GM10847 (cell line): ENCODE measurements around the gene BRI3.

Experiments used
- POLR2A ChIP-seq: IDR thresholded peaks from 2 replicates; pipeline ENCODE4 v1.6.1; 2011; ENCODE audit not compliant: insufficient read length; ENCODE audit errors: extremely low read depth

Gene BRI3

GRCh38 chr7:98293746-98294145 is 12.3 kb downstream of the BRI3 start:
- no peak for TF ChIP-seq POLR2A

GRCh38 chr7:98294326-98294725 is 12.8 kb downstream of the BRI3 start:
- no peak for TF ChIP-seq POLR2A

DNA sequence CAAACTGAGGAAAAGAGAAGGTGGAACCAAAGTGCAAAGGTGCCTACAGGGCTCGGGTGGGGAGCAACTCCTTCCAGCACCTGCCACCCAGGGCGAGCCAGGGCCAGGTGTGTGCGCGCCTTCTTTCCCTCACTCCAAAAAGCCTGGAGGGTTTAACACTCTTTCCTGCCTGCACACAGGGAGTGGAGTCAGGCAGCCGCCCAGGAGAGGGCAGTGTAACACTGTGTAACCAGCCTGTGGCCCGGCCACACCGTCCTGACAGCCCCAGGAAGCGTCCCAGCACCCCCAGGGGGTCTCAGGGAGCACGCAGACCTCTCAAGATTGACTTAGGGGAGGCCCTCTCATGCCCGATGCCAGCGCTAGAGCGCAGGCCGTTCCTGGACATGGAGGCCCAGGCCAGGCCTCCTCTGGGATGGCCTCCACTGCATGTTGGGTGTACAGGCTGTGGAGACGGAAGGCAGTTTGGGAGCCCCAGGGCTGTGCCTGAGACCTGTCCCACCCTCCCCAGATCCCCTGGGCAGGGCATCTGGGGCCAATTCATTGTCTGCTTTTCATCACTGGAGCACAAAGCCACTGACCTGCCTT is 13.4 kb downstream of the BRI3 start:
- TF ChIP-seq POLR2A = no peak

DNA sequence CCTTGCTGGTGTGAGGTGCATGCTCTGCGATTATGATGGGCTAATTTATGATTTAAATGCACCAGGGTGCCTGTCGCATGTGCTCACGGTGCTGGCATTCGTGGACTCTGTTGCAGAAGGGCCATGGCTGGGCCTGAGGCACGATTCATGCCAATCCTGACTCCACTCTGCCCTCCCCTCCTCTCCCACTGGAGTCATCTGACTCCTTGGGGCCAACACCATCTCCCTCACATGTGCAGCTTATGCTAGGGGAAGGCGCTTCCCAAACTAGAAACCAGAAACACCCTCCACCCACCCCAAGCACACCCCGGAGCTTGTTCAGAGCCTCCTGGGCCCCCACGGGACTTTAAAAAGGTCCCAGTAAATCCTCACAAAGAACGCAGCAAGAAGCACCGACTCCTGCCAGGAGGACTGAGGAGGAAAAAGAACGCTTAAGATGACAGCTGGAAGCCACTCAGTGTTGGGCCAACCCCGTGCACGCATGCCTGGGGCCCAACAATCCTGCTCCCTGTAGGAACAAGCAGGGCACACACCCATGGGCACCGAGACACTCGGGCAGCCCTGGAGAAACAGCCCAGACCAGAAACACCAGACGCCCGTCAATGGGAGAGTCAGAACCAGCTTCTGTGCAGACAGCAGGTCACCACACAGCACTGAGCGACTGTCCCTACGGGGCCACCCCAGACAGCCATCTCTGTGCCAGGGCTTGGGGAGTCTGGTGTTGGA is 14.1 kb downstream of the BRI3 start:
- TF ChIP-seq POLR2A = no peak

DNA sequence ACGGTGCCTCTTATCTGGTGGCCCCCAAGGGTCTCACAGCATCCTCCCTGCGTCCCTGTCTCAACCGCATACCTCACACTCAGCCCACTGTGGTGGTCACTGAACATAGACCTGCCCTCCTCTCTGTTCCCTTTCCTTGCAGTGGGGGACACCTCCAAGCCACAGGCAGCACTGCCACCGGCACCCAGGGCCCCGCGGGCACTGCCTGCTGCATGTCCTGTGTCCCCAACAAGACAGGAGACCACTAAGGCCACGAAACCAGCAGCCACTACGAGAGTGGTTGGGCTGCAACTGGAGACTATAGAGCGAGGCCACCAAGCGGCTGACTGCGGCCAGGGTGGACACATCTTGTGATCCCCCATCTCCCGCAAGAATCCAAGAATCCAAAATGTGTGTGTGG is 15.3 kb downstream of the BRI3 start:
- TF ChIP-seq POLR2A = no peak

DNA sequence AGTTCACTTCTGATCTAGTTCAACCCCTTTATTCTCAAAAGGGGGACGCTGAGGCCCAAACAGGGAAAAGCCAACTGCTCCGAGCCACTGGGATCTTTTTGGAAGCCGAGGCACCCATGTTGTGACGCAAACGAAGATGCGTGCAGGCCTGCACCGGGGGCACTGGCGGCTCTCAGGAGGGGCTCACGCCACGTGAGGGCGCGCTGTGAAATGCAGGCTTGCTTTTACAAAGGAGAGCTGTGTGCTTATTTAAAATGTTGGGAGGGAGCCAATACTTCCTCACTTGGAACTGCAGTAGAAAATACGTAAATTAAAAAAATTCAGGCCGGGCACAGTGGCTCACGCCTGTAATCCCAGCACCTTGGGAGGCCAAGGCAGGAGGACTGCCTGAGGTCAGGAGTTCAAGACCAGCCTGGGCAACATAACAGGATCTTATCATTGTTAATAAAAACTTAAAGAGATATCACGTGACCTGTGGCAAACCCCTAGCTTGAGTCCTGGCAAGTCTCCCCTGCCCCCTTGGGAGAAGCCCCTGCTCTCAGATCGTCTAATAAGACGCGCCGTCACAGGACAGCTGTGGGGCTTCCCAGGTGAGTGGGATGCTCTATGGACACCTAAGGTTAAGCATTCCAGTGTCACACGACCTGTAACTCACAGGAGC is 16.3 kb downstream of the BRI3 start:
- TF ChIP-seq POLR2A = no peak

DNA sequence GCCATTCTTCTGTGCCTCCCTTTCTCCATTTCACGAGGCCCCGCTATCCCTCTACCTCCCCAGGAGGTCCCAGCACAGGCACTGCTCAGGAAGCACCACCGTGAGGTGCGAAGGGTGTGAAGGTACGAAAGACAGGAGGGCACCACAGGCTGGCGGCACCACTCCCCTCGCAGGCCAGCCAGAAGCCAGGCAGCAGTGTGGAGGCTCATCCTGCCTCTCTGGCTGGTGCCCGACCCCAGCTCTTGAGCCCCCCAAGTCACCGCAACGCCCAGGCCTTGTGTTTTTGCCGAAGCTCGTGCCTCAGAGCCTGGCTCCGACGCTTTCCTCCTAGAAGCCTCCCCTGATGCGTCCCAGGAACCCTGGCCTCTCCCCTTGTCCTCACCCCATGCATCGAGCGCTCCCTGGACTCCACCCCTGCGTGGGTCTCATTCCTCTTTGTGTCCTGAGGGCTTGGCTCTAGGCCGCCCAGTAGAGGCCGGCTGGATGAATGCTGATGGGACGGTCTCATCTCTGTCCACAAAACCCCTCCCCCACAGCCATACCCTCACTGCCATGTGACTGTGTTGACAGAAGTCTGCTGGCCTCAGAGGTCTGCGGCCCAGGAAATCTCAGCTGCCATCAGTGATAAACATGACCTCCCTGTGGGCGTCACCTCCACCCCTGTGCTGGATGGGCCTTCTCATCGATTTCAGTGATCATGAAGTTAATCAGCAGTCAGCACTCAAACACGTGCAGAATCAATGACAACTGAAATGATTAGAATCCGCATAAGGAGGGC is 19.3 kb downstream of the BRI3 start:
- no peak for TF ChIP-seq POLR2A

- no peak for TF ChIP-seq POLR2A
Measured at GRCh38 chr7:98301693-98302470, 20.4 kb downstream of the BRI3 start.

- no peak for TF ChIP-seq POLR2A
Measured at GRCh38 chr7:98303176-98303865, 21.8 kb downstream of the BRI3 start.

GRCh38 chr7:98303906-98304305 is 22.4 kb downstream of the BRI3 start:
- no peak for TF ChIP-seq POLR2A

GRCh38 chr7:98305951-98306535 is 24.6 kb downstream of the BRI3 start:
- TF ChIP-seq POLR2A = no peak

DNA sequence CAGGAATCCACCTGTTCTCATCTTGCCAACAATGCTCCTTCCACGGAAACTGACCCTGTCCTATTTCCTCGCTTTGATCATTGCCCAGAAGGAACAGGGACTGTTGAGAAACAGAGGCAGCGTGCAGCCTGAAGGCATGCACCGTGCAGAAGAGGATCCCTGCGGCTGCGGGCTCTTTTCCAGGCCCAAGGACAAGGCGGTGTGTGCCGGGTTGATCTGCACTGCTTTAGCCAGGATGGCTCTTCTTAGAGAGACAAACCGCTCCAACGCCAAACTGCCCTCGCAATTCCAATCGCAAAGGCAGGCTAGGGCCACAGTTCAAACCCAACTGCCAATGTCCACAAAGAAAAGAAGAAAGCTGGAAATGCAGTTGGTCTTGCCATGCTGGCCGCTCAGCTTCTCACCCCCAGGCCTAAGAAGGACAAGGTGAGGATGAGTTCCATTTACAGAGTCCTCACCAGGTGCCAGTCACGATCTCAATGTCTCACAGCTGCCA is 26.5 kb downstream of the BRI3 start:
- TF ChIP-seq POLR2A = no peak

DNA sequence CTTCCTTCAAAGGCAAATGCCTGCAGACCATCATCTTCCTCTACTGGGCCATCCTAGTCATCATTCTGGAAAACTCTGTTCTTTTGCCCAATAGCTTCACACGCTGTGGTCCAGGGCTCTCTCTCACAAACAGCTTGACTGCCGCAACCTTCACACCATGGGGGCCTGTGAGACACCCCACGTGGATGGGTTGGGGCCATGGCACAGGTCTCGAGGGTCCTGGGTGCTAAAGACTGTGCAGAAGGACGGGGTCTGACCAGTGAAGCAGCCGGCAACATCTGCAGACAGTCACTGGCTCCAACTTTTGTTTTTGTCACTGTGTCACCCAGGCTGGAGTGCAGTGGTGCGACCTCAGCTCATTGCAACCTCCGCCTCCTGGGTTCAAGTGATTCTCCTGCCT is 28.1 kb downstream of the BRI3 start:
- no peak for TF ChIP-seq POLR2A

GRCh38 chr7:98312201-98312600 is 30.7 kb downstream of the BRI3 start:
- no peak for TF ChIP-seq POLR2A
